Body of pancreas (tissue), 4 donors: ENCODE results near the gene PHF13.

Source experiments
- POLR2A ChIP-seq, 3 donors: fragments of 450-650 bp; IDR thresholded peaks; one replicate each; pipeline ENCODE4 v1.6.1; 2016; ENCODE audit warnings: antibody characterized with exemption in 3 of 3, mild to moderate bottlenecking in 2 of 3
- TF ChIP-seq, protein P1 (sequence below), 7 experiments: fragments of 450-650 bp in 4 of 7; fragments of 200-600 bp in 3 of 7; sonication (generic) in 3 of 7; IDR thresholded peaks; one replicate each; pipeline ENCODE4 v1.5.1; 2016 to 2019; ENCODE audit warnings: antibody characterized with exemption in 7 of 7

DNA sequence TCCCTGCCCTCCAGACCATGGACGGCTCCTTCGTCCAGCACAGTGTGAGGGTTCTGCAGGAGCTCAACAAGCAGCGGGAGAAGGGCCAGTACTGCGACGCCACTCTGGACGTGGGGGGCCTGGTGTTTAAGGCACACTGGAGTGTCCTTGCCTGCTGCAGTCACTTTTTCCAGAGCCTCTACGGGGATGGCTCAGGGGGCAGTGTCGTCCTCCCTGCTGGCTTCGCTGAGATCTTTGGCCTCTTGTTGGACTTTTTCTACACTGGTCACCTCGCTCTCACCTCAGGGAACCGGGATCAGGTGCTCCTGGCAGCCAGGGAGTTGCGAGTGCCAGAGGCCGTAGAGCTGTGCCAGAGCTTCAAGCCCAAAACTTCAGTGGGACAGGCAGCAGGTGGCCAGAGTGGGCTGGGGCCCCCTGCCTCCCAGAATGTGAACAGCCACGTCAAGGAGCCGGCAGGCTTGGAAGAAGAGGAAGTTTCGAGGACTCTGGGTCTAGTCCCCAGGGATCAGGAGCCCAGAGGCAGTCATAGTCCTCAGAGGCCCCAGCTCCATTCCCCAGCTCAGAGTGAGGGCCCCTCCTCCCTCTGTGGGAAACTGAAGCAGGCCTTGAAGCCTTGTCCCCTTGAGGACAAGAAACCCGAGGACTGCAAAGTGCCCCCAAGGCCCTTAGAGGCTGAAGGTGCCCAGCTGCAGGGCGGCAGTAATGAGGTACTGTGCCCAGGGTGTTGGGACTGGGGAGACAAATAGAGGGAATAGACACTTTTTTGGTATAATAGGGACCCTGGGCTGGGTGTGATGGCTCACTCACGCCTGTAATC, 32.7 kb upstream of the PHF13 start:
- TF ChIP-seq, protein P1, sequence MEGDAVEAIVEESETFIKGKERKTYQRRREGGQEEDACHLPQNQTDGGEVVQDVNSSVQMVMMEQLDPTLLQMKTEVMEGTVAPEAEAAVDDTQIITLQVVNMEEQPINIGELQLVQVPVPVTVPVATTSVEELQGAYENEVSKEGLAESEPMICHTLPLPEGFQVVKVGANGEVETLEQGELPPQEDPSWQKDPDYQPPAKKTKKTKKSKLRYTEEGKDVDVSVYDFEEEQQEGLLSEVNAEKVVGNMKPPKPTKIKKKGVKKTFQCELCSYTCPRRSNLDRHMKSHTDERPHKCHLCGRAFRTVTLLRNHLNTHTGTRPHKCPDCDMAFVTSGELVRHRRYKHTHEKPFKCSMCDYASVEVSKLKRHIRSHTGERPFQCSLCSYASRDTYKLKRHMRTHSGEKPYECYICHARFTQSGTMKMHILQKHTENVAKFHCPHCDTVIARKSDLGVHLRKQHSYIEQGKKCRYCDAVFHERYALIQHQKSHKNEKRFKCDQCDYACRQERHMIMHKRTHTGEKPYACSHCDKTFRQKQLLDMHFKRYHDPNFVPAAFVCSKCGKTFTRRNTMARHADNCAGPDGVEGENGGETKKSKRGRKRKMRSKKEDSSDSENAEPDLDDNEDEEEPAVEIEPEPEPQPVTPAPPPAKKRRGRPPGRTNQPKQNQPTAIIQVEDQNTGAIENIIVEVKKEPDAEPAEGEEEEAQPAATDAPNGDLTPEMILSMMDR (IDR thresholded peaks at IDR 0.05), result peak in 3 of 7 experiments; percentile 16 to 48 (median 32)
- TF ChIP-seq POLR2A (IDR thresholded peaks at IDR 0.05), result no peak
